ENCODE data around the gene PTPRD. TPM values are rescaled to one million over a fixed set of nuclear protein-coding genes. Genes with fewer than 3 reads are reported as not detected.

Gene PTPRD
- total RNA-seq, 2 donors from 2014 or later, result 19.6 to 101 TPM

GRCh38 chr9:9286001-9286400 lies 1326.8 kb downstream of the PTPRD start:
- Histone ChIP-seq H3K36me3 (no peaks in the 10 kb centered on the region), H3K27me3 (replicated peaks; ENCODE audit: insufficient read depth) (no peaks in the 10 kb centered on the region), H3K4me1 (ENCODE audit: control insufficient read depth in 1 of 2, low read depth in 2 of 2) (no peaks in the 10 kb centered on the region), H3K27ac (no peak overlapping the region), H3K9me3 (no peaks in the 10 kb centered on the region), H3K4me3 (no peak overlapping the region)
- ATAC-seq (ENCODE audit: insufficient number of reproducible peaks, low FRiP score, low read depth) (no peak), DNase-seq (ENCODE audit: low spot score) (no peak)
- TF ChIP-seq CTCF (IDR thresholded peaks at IDR 0.05), result no peak

GRCh38 chr9:9284201-9284600 lies 1328.6 kb downstream of the PTPRD start:
- Histone ChIP-seq H3K9me3 (no peaks in the 10 kb centered on the region), H3K4me1 (ENCODE audit: control insufficient read depth in 1 of 2, low read depth in 2 of 2) (no peaks in the 10 kb centered on the region), H3K4me3 (no peak overlapping the region), H3K36me3 (no peaks in the 10 kb centered on the region), H3K27ac (no peak overlapping the region), H3K27me3 (replicated peaks; ENCODE audit: insufficient read depth) (no peaks in the 10 kb centered on the region)
- no peak for DNase-seq (ENCODE audit: low spot score)
- no peak for ATAC-seq (ENCODE audit: insufficient number of reproducible peaks, low FRiP score, low read depth)
- no peak for TF ChIP-seq CTCF (IDR thresholded peaks at IDR 0.05)

- Histone ChIP-seq H3K27ac (no peak overlapping the region), H3K36me3 (no peaks in the 10 kb centered on the region), H3K27me3 (replicated peaks; ENCODE audit: insufficient read depth) (no peaks in the 10 kb centered on the region), H3K4me1 (ENCODE audit: control insufficient read depth in 1 of 2, low read depth in 2 of 2) (no peaks in the 10 kb centered on the region), H3K4me3 (no peak overlapping the region), H3K9me3 (no peaks in the 10 kb centered on the region)
- TF ChIP-seq CTCF (IDR thresholded peaks at IDR 0.05), result no peak
- DNase-seq (ENCODE audit: low spot score), result no peak
- no peak for ATAC-seq (ENCODE audit: insufficient number of reproducible peaks, low FRiP score, low read depth)
Observed at GRCh38 chr9:9283159-9283986, 1329.4 kb downstream of the PTPRD start.

- TF ChIP-seq CTCF (IDR thresholded peaks at IDR 0.05), result no peak
- Histone ChIP-seq H3K4me3 (no peak overlapping the region), H3K36me3 (no peaks in the 10 kb centered on the region), H3K9me3 (no peaks in the 10 kb centered on the region), H3K4me1 (ENCODE audit: control insufficient read depth in 1 of 2, low read depth in 2 of 2) (no peaks in the 10 kb centered on the region), H3K27me3 (replicated peaks; ENCODE audit: insufficient read depth) (no peaks in the 10 kb centered on the region), H3K27ac (no peak overlapping the region)
- ATAC-seq (ENCODE audit: insufficient number of reproducible peaks, low FRiP score, low read depth) (no peak), DNase-seq (ENCODE audit: low spot score) (no peak)
Observed at GRCh38 chr9:9275601-9276000, 1337.2 kb downstream of the PTPRD start.

- Histone ChIP-seq H3K4me3 (no peak overlapping the region), H3K27me3 (replicated peaks; ENCODE audit: insufficient read depth) (no peaks in the 10 kb centered on the region), H3K9me3 (no peaks in the 10 kb centered on the region), H3K36me3 (no peaks in the 10 kb centered on the region), H3K27ac (no peak overlapping the region), H3K4me1 (ENCODE audit: control insufficient read depth in 1 of 2, low read depth in 2 of 2) (no peaks in the 10 kb centered on the region)
- no peak for ATAC-seq (ENCODE audit: insufficient number of reproducible peaks, low FRiP score, low read depth)
- TF ChIP-seq CTCF (IDR thresholded peaks at IDR 0.05), result no peak
- DNase-seq (ENCODE audit: low spot score), result no peak
Observed at GRCh38 chr9:9257999-9258498, 1354.8 kb downstream of the PTPRD start.
